OCI-LY1 (cell line): Measurements from ENCODE around the gene ORM2.

Source experiments
- EZH2 ChIP-seq: fragments of 200-600 bp; sonication (generic), shearing (Covaris generic); IDR thresholded peaks from 2 replicates; pipeline ENCODE4 v1.8.0; 2017; ENCODE audit warnings: borderline replicate concordance, mixed run types, mild to moderate bottlenecking, antibody characterized with exemption, low read length, moderate library complexity, mixed read lengths
- TF ChIP-seq, protein P1 (sequence below): fragments of 200-600 bp; sonication (generic), shearing (Covaris generic); IDR thresholded peaks from 2 replicates; pipeline ENCODE4 v1.5.1; 2017; ENCODE audit warnings: mild to moderate bottlenecking, antibody characterized with exemption, low read length, moderate library complexity, mixed read lengths

DNA sequence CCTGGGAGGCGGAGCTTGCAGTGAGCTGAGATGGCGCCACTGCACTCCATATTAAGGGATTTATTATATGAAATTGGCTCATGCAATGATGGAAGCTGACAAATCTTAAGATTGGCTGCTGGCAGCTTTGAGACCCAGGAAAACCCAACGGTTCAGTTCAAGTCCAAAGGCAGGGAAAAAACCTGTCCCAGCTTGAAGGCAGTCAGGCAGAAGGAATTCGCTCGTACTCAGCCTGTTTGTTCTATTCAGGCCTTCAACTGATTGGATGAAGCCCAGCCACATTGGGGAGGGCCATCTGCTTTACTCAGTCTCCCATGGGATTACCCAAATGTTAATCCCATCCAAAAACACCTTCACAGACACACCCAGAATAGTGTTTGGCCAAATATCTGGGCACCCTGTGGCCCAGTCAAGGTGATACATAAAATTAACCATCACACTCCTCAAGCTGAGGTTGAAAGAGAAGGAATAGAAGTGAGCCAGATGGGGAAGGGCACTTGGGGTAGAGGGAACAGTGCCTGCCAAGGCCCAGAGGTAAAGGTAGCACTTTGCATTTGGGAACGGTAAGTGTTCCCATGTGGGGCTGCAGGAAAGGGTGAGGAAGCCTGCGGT, 15.3 kb upstream of the ORM2 start:
- TF ChIP-seq, protein P1, sequence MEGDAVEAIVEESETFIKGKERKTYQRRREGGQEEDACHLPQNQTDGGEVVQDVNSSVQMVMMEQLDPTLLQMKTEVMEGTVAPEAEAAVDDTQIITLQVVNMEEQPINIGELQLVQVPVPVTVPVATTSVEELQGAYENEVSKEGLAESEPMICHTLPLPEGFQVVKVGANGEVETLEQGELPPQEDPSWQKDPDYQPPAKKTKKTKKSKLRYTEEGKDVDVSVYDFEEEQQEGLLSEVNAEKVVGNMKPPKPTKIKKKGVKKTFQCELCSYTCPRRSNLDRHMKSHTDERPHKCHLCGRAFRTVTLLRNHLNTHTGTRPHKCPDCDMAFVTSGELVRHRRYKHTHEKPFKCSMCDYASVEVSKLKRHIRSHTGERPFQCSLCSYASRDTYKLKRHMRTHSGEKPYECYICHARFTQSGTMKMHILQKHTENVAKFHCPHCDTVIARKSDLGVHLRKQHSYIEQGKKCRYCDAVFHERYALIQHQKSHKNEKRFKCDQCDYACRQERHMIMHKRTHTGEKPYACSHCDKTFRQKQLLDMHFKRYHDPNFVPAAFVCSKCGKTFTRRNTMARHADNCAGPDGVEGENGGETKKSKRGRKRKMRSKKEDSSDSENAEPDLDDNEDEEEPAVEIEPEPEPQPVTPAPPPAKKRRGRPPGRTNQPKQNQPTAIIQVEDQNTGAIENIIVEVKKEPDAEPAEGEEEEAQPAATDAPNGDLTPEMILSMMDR, result no peak
- no peak for TF ChIP-seq EZH2
